ENCODE data around the gene TDO2.
"Not testable (repeated sequence)": the region's sequence is repeated elsewhere in the genome, so short reads cannot be mapped to it uniquely, and the experiment has no call there.

Gene TDO2

GRCh38 chr4:155903453-155903852 lies at the start of gene TDO2:
Gene TDO2 (plus strand): TSS chr4:155903696. CDS start chr4:155903759, 63 bp downstream.
- no peak for DNase-seq (ENCODE audit: low read depth)

GRCh38 chr4:155854582-155855226 lies 48.8 kb upstream of the TDO2 start:
- no peak for DNase-seq (ENCODE audit: low read depth)

- DNase-seq (ENCODE audit: low read depth): no peak
These were observed 47.6 kb upstream of the TDO2 start for GRCh38 chr4:155855897-155856296.

- no peak for DNase-seq (ENCODE audit: low read depth)
These were observed 37.3 kb upstream of the TDO2 start, which contains the start of gene ASIC5 for GRCh38 chr4:155866177-155866576. Gene ASIC5 (minus strand): TSS chr4:155866277. CDS start chr4:155866226, 51 bp downstream.

GRCh38 chr4:155875878-155876277 lies 27.6 kb upstream of the TDO2 start:
- DNase-seq (ENCODE audit: low read depth): no peak

GRCh38 chr4:155877971-155878370 lies 25.5 kb upstream of the TDO2 start:
- DNase-seq (ENCODE audit: low read depth): no peak

GRCh38 chr4:155878611-155879010 lies 24.9 kb upstream of the TDO2 start:
- DNase-seq (ENCODE audit: low read depth): no peak

GRCh38 chr4:155879767-155880166 lies 23.7 kb upstream of the TDO2 start:
- DNase-seq (ENCODE audit: low read depth): no peak

- no peak for DNase-seq (ENCODE audit: low read depth)
These were observed 21.9 kb upstream of the TDO2 start for GRCh38 chr4:155881555-155881954.

- no peak for DNase-seq (ENCODE audit: low read depth)
These were observed 19.6 kb upstream of the TDO2 start for GRCh38 chr4:155883895-155884294.

- DNase-seq (ENCODE audit: low read depth): no peak
These were observed 17.8 kb upstream of the TDO2 start for GRCh38 chr4:155885666-155886065.

GRCh38 chr4:155887045-155887444 lies 16.5 kb upstream of the TDO2 start:
- no peak for DNase-seq (ENCODE audit: low read depth)

- DNase-seq (ENCODE audit: low read depth): no peak
These were observed 15.5 kb upstream of the TDO2 start for GRCh38 chr4:155887847-155888570.

GRCh38 chr4:155889031-155889793 lies 14.3 kb upstream of the TDO2 start:
- no peak for DNase-seq (ENCODE audit: low read depth)

GRCh38 chr4:155889946-155890345 lies 13.6 kb upstream of the TDO2 start:
- DNase-seq (ENCODE audit: low read depth): no peak

GRCh38 chr4:155891058-155891457 lies 12.4 kb upstream of the TDO2 start:
- no peak for DNase-seq (ENCODE audit: low read depth)

- not testable (repeated sequence) for DNase-seq (ENCODE audit: low read depth)
These were observed 5.1 kb upstream of the TDO2 start for GRCh38 chr4:155898371-155898770.

- DNase-seq (ENCODE audit: low read depth): no peak
These were observed 3.6 kb upstream of the TDO2 start for GRCh38 chr4:155899891-155900290.

- DNase-seq (ENCODE audit: low read depth): no peak
These were observed 3.1 kb upstream of the TDO2 start for GRCh38 chr4:155900381-155900780.

GRCh38 chr4:155901013-155901412 lies 2.5 kb upstream of the TDO2 start:
- no peak for DNase-seq (ENCODE audit: low read depth)

GRCh38 chr4:155904331-155904730 lies 835 bp downstream of the TDO2 start:
- DNase-seq (ENCODE audit: low read depth): no peak

- no peak for DNase-seq (ENCODE audit: low read depth)
These were observed 3.2 kb downstream of the TDO2 start for GRCh38 chr4:155906554-155907247.
